GM12873 (cell line): ENCODE results near the gene TNRC6C.
A peak's percentile ranks its signal among the peaks of the same experiment; 100 is the strongest.

Experiments used
- CTCF ChIP-seq: IDR thresholded peaks from 2 replicates; pipeline ENCODE4 v1.5.1; 2012; ENCODE audit warnings: low read depth, mild to moderate bottlenecking, moderate library complexity, low read length, control low read depth; ENCODE audit not compliant: insufficient read depth; ENCODE audit errors: missing control alignments

TNRC6C gene

DNA sequence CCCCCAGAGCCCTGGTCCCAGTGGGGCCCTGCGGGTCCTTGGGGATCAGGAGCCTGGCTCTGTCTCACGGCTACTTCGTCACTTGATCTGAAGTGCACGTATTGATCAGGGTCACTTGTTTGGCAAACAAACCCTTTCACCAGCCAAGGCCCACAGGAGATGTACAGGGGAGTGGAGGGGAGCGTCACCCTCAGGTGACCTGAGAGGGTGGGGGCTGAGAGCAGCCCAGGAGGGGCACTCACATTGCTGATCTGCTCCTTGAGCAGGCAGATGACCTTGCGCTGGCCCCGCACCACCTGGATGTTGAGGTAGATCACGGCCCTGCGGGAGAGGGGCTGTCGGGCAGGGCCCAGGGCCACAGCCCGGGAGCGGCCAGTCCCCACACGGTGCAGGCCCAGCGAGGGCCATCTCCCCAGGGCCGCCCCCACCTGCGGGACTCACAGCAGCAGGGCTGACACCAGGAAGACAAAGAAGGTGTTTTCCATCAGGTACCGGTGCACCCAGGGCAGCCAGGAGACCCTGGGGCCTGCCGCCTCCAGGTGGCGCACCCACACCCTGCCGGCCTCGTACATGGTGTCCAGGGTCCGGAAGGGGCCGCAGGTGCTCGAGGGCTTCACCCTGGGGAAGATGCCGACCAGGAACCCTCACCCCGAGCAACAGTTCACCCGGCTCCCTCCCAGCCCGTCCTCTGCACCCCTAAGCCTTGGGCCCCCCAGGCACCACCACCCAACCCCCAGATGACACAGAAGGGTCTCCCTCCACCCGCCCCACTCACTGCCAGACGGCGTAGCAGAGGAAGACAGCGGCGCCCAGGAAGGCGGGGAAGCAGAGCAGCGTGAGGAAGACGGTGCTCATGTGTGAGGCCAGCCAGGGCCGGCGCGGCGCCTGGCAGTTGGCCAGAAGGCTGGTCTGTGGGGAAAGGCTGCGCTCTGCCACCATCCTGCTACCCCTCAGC is 158.8 kb downstream of the TNRC6C start:
- peak; percentile 35 for TF ChIP-seq CTCF

- no peak for TF ChIP-seq CTCF
Observed at GRCh38 chr17:78118801-78119241, 160.3 kb downstream of the TNRC6C start.

DNA sequence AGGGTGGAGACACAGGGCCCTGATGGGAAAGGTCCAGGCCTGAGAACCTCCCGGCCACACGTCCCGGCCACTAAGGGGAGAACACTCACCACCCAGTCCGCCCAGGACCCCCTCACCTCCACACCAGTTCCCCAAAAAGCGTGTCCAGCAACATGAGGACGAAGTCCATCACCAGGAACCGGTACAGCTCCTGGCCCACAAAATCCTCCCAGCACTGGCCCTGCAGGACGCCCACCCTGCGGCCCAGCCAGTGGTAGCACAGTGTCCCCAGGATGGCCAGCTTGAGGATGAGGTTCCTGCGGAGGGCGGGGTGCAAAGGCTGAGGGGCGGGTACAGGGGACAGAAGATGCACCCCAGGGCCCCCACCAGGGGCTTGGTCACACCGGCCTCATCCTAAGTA is 162.0 kb downstream of the TNRC6C start:
- TF ChIP-seq CTCF: no peak

- peak; percentile 10 for TF ChIP-seq CTCF
Observed at GRCh38 chr17:78120971-78121800, 162.7 kb downstream of the TNRC6C start.

GRCh38 chr17:78121801-78122215 is 163.3 kb downstream of the TNRC6C start:
- no peak for TF ChIP-seq CTCF

- TF ChIP-seq CTCF: no peak
Observed at GRCh38 chr17:78122216-78122930, 163.9 kb downstream of the TNRC6C start.
